GM13976 (cell line): ENCODE results near the gene KDM1A.

ENCODE experiments used
- DNase-seq: peaks from one replicate; pipeline ENCODE4 v3.0.0; 2012; ENCODE audit warnings: low spot score
- CTCF ChIP-seq: IDR thresholded peaks from 2 replicates; pipeline ENCODE4 v1.5.1; 2012; ENCODE audit warnings: borderline replicate concordance, mild to moderate bottlenecking; ENCODE audit not compliant: insufficient read depth; ENCODE audit errors: extremely low read depth, missing control alignments, control extremely low read depth
- in situ Hi-C: fragments of 300-500 bp; cut with MboI; formaldehyde crosslinking; loops from one replicate; pipeline ENCODE4 v1.12.0; 2022; ENCODE audit warnings: low sequenced_read_pairs, mixed read lengths, inconsistent platforms; ENCODE audit not compliant: unreplicated experiment

Gene KDM1A

GRCh38 chr1:23116216-23116836 is 97.1 kb downstream of the KDM1A start:
- in situ Hi-C loops, result no loop called here
- no peak for TF ChIP-seq CTCF
- DNase-seq, result no peak

- no peak for DNase-seq
- in situ Hi-C loops, result no loop called here
- no peak for TF ChIP-seq CTCF
These were observed 97.8 kb downstream of the KDM1A start for GRCh38 chr1:23116921-23117699.

- DNase-seq, result no peak
- in situ Hi-C loops, result no loop called here
- TF ChIP-seq CTCF, result no peak
These were observed 99.1 kb downstream of the KDM1A start for GRCh38 chr1:23118407-23118806.

GRCh38 chr1:23118957-23119792 is 99.9 kb downstream of the KDM1A start:
- no peak for DNase-seq
- in situ Hi-C loops, result no loop called here
- TF ChIP-seq CTCF, result no peak

- in situ Hi-C loops, result no loop called here
- no peak for DNase-seq
- TF ChIP-seq CTCF, result no peak
These were observed 101.1 kb downstream of the KDM1A start for GRCh38 chr1:23120383-23120782.

GRCh38 chr1:23122023-23122748 is 102.9 kb downstream of the KDM1A start:
- no peak for TF ChIP-seq CTCF

More at GRCh38 chr1:23122023-23122748, 102.9 kb downstream of the KDM1A start:
- in situ Hi-C loops, result no loop called here
- no peak for DNase-seq
